Parathyroid adenoma (tissue), 2 donors: Measurements from ENCODE around the gene CSNK2A2.

ENCODE experiments used
- H2AFZ ChIP-seq: fragments of 300-600 bp; sonication (generic); one replicate; pipeline ENCODE4 v1.7.0; 2017; ENCODE audit warnings: antibody characterized with exemption, mild to moderate bottlenecking
- H3K27ac ChIP-seq: fragments of 300-600 bp; sonication (generic); one replicate; pipeline ENCODE4 v1.7.0; 2017
- H3K27me3 ChIP-seq: fragments of 300-600 bp; sonication (generic); one replicate; pipeline ENCODE4 v1.7.0; 2017; ENCODE audit warnings: low read length; ENCODE audit not compliant: control insufficient read depth, insufficient read depth
- H3K36me3 ChIP-seq: fragments of 300-600 bp; sonication (generic); one replicate; pipeline ENCODE4 v1.7.0; 2017; ENCODE audit warnings: low read length; ENCODE audit not compliant: control insufficient read depth, insufficient read depth
- H3K4me1 ChIP-seq: fragments of 300-600 bp; sonication (generic); one replicate; pipeline ENCODE4 v1.7.0; 2017; ENCODE audit warnings: control low read depth
- H3K4me2 ChIP-seq: fragments of 300-600 bp; sonication (generic); one replicate; pipeline ENCODE4 v1.7.0; 2017; ENCODE audit warnings: low read length
- H3K4me3 ChIP-seq: fragments of 300-600 bp; sonication (generic); one replicate; pipeline ENCODE4 v1.7.0; 2017; ENCODE audit warnings: low read depth, low read length
- H3K79me2 ChIP-seq: fragments of 300-600 bp; sonication (generic); one replicate; pipeline ENCODE4 v1.7.0; 2017; ENCODE audit warnings: control low read depth
- H3K9ac ChIP-seq: fragments of 300-600 bp; sonication (generic); one replicate; pipeline ENCODE4 v1.7.0; 2017; ENCODE audit warnings: mild to moderate bottlenecking
- H3K9me3 ChIP-seq: fragments of 300-600 bp; sonication (generic); one replicate; pipeline ENCODE4 v1.7.0; 2017; ENCODE audit warnings: low read length; ENCODE audit not compliant: control insufficient read depth
- TF ChIP-seq, protein P1 (sequence below): fragments of 300-600 bp; sonication (generic); IDR thresholded peaks from one replicate; pipeline ENCODE4 v1.7.0; 2017; ENCODE audit warnings: antibody characterized with exemption, mild to moderate bottlenecking
- donor health status: primary hyperparathyroidism.

The CSNK2A2 gene

DNA sequence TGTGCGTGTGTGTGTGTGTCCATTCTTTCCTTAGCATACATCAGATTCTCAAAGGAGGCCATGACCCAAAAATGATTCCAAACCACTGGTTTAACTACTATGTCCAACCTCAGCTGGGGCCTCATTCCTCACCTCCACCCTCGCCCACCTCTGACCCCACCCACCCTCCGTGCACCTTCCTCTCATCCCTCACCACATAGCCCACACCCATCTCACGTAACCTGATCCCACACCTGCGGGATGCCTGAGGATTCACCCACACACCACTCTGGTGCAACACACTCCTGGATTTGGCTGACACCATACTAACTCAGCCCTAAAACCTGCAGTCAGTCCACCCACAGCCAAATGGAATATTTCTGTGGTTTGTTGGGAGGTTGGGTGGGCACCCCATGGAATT is 3.3 kb upstream of the CSNK2A2 start:
- Histone ChIP-seq H3K36me3 (no peaks in the 10 kb centered on the region), H3K27ac (no peak overlapping the region), H3K27me3 (no peaks in the 10 kb centered on the region), H3K4me3 (no peak overlapping the region), H3K9ac (no peak overlapping the region), H3K9me3 (no peaks in the 10 kb centered on the region), H3K4me1 (peaks cover 5% of the 10 kb centered on the region), H3K79me2 (peaks cover 3% of the 10 kb centered on the region), H2AFZ (no peak overlapping the region), H3K4me2 (no peak overlapping the region)
- TF ChIP-seq, protein P1, sequence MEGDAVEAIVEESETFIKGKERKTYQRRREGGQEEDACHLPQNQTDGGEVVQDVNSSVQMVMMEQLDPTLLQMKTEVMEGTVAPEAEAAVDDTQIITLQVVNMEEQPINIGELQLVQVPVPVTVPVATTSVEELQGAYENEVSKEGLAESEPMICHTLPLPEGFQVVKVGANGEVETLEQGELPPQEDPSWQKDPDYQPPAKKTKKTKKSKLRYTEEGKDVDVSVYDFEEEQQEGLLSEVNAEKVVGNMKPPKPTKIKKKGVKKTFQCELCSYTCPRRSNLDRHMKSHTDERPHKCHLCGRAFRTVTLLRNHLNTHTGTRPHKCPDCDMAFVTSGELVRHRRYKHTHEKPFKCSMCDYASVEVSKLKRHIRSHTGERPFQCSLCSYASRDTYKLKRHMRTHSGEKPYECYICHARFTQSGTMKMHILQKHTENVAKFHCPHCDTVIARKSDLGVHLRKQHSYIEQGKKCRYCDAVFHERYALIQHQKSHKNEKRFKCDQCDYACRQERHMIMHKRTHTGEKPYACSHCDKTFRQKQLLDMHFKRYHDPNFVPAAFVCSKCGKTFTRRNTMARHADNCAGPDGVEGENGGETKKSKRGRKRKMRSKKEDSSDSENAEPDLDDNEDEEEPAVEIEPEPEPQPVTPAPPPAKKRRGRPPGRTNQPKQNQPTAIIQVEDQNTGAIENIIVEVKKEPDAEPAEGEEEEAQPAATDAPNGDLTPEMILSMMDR = no peak

DNA sequence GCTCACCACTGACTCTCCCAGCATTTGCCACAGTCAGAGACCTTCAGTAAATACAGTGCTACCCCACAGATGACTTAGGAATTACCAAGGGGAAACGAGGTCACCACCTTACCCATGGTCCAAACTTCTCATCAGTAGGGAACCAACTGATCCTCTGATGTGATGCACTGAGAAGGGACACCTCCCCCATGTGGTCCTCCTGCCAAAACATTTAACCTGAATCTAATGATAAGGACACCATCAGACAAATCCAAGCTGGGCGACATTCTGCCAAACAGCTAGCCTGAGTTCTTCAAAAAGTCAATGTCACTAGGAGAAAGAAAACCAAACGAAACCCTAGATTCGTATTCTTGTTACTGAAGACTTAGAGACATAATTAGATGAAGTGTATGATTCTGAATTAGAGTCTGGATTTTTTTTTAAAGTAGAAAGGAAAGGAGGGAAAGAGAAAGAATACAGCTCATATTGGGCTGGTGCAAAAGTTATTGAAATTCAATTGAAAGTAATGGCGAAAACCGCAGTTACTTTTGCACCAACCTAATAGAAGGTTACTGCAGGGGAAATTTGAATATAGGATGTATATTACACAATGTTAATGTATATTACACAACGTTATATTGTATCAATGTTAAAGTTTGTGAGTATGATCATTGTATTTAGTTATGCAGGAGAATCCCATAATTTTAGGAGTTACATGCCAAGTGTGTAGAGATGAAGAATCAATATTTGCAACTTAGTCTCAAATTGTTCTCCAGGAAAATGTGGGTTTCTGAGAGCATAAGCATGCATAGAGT is 2.3 kb upstream of the CSNK2A2 start:
- TF ChIP-seq, protein P1 = no peak
- H2AFZ ChIP-seq = no peak overlapping the region
- peaks cover 3% of the 10 kb centered on the region for H3K79me2 ChIP-seq
- H3K9me3 ChIP-seq = no peaks in the 10 kb centered on the region
- no peak overlapping the region for H3K4me3 ChIP-seq
- no peak overlapping the region for H3K27ac ChIP-seq
- H3K36me3 ChIP-seq = no peaks in the 10 kb centered on the region
- H3K27me3 ChIP-seq = no peaks in the 10 kb centered on the region
- peaks cover 8% of the 10 kb centered on the region for H3K4me1 ChIP-seq
- no peak overlapping the region for H3K4me2 ChIP-seq
- no peak overlapping the region for H3K9ac ChIP-seq

DNA sequence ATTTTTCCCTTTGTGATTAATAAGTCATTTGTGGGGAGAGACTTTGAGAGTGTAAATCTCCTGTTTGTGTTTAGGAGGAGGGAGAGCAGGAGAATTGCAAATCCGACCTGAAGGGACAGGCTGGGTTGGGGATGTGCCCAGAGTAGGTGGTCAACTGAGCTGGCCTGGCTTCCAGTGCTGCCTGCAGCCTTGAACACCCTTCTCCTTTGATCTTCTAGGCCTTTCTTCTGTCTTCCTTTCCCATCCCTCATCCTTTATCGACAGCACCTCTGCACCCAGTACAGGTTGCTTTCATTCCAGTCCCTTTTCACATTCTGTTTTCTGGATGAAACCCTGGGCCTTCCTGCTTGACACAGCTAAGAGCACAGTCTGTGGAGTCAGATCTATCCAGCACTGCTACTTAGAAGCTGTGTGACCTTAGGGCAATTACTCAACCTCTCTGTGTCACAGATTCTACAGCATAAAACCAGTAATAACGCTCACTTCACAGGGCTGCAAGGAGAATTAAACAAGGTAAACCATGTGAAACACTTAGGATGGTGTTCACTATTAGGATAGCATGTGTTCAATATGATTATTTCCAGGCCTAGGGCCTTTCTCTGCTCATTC is 1.0 kb upstream of the CSNK2A2 start:
- Histone ChIP-seq H3K4me3 (peak overlapping the region; percentile 47), H3K4me2 (peak overlapping the region; percentile 85), H3K27me3 (no peaks in the 10 kb centered on the region), H3K36me3 (no peaks in the 10 kb centered on the region), H3K9ac (no peak overlapping the region), H3K79me2 (peaks cover 3% of the 10 kb centered on the region), H3K9me3 (no peaks in the 10 kb centered on the region), H3K27ac (no peak overlapping the region), H2AFZ (peak overlapping the region; percentile 88), H3K4me1 (peaks cover 9% of the 10 kb centered on the region)
- TF ChIP-seq, protein P1 = no peak

DNA sequence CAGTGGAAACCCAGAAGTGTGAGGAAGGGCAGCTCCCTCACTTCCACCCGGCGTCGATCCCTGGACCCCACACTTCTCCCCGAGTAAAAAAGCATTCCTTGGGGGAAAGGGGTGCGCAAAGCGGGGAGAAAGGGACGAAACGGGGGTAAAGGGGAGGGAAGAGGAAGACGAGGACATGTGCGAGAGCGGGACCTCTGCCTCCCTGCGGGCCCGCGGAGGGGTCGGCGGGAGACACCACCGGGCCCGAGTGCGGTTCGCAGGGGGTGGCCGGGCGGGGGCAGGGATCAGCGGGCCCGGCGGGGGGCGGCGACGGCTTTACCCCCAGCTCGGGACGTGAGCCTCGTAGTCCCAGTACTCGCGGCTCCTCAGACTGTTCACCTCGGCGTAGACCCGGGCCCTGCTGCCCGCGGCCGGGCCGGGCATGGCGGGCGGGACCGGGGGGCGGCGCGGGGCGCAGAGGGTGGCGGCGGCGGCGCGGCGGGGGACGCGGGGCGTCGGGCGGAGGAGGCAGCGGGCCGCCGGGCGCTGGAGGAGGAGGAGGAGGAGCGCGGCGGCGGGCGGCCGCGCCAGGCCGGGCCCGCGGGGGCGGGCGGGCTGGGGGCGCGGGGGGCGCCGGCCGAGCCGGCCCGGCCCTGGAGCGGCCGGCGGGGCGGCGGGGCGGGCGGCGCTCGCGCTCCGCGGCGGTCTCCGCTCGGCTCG is 443 bp downstream of the CSNK2A2 start:
- H3K4me2 ChIP-seq = peak overlapping the region; percentile 61
- no peaks in the 10 kb centered on the region for H3K9me3 ChIP-seq
- peaks cover 3% of the 10 kb centered on the region for H3K79me2 ChIP-seq
- no peaks in the 10 kb centered on the region for H3K27me3 ChIP-seq
- H3K4me1 ChIP-seq = peaks cover 9% of the 10 kb centered on the region
- no peaks in the 10 kb centered on the region for H3K36me3 ChIP-seq
- no peak overlapping the region for H3K9ac ChIP-seq
- TF ChIP-seq, protein P1 = no peak
- H2AFZ ChIP-seq = peak overlapping the region; percentile 19
- H3K27ac ChIP-seq = no peak overlapping the region
- H3K4me3 ChIP-seq = peak overlapping the region; percentile 39
